Left cardiac atrium (tissue), 4 donors: ENCODE data around the gene OR2H1. TPM values are rescaled to one million over a fixed set of nuclear protein-coding genes. Genes with fewer than 3 reads are reported as not detected.
"Not testable (repeated sequence)": the region's sequence is repeated elsewhere in the genome, so short reads cannot be mapped to it uniquely, and the experiment has no call there.

Experiments
- ATAC-seq, 2 donors: fragments of 200-7000 bp; cut with Tn5 transposase; one replicate each; pipeline ENCODE4 v1.9.1; 2020; ENCODE audit warnings: mild to moderate bottlenecking in 2 of 2, moderate library complexity in 2 of 2
- DNase-seq: peaks from one replicate; pipeline ENCODE4 v3.0.0-alpha.2; 2020
- intact Hi-C, 2 donors: fragments of 100-400 bp; cut with DNase I; formaldehyde crosslinking; loops; one replicate each; pipeline versions ENCODE4 v1.14.1 to v1.15.1; 2022 to 2023
- long read RNA-seq: library from polyadenylated mRNA; unstranded; transcript quantifications from one replicate; pipeline ENCODE4 v2.0.0, GENCODE V29; 2021
- total RNA-seq, 2 donors: library from RNA; stranded (reverse); fragmentation: NEBNext Ultra II Directional; extraction: Animal tissue kit (Norgen Biotek cat#: 25700); gene quantifications; one replicate each; pipeline ENCODE4 v1.2.1, GENCODE V29; 2021
- donor health status: DM: no; HTN: yes; CAD: no.
- donor health status: DM: no; HTN: yes; CAD: no; lungs with severe emphysema.
- donor health status: DM: yes; HTN: yes; CAD: no.
- donor health status: Dilated cardiomyopathy.

OR2H1 gene
- total RNA-seq, result not detected
- long read RNA-seq, result 0 reads

DNA sequence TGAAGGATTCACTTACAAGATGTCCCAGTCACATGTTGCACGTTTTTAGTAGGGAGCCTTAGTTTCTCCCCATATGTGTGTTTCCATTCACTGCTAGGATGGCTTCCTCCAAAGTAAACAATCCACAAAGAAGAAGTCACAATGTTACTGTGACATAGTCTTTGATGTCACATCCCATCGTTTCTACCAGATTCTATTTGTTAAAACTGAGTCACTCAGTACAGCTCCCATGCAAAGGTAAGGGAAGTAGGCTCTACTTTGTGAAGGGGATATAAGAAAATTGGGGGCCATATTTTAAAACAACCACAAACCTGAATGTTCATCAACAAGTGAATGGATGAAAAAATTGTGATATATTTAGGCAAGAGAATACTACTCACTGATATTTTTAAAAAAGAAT lies at the start of gene OR2H1, which contains the start of gene OR11A1:
Gene OR2H1 (plus strand): TSS at position 185 of the 400 bp plus-strand sequence. CDS start 4,615 bp downstream, outside the sequence.
Gene OR11A1 (minus strand): TSS at position 101 of the 400 bp plus-strand sequence. CDS start 29,430 bp downstream, outside the sequence.
- intact Hi-C loops, result no loop called here
- no peak for ATAC-seq

DNA sequence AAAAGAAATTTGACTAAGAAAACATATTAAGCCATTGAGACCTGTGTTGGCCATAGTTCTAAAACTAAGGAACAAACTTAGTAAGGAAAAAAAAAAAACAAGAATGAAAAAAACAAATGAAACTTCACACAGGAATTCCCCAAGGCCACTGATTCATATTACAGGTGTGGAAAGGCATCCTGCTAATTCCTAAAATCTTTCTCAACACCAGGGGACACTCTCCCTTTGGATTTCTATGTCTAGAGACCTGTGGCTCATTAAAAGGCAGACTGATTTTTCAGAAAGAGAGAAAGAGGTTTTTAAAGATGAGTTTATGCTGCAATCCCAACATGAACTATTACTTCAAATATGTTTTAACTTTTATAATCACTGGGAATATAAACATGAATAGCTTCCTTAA lies 42.4 kb upstream of the OR2H1 start, which contains the start of gene OR12D1:
Gene OR12D1 (plus strand): TSS at position 341 of the 400 bp plus-strand sequence.
- intact Hi-C loops, result no loop called here
- ATAC-seq, result no peak
- no peak for DNase-seq

More for the DNA sequence above, at the start of gene OR2H1, which contains the start of gene OR11A1:
- no peak for DNase-seq

DNA sequence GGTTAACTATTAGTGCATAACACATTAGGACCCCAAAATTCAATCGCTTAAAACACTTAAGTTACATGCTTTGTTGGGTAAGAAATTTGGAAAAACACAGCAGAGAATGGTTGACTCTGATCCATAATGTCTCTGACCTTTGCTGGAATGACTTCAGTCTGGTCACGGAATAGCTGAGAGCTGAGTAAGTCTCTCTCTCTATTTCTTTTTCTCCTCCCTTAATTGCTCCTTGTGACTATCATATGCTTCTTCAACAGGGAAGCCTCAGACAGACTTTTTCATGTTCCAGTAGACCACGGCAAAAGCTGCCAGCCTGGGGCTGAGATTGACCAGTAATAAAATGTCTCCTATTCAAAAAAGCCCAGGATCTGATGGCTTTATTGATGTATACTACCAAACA lies 37.4 kb upstream of the OR2H1 start:
- no peak for DNase-seq
- no peak for ATAC-seq
- intact Hi-C loops, result no loop called here

DNA sequence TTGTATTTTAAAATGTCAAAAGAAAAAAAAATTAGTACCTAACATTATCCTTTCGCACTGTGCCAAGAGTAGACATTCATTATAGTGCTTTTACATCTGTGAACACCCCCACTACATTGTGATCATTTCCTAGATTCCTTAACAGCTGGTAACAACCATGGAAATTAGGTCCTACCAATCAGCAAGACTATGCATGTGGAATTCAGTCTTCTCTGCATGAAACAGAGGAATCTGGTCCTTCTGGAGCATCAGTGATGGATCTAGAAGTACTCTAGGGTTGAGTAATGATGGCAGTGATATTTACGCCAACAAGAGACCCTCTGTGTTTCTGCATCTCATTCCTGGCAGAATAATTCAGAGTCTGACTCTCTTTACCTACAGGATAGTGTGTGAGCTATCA lies 32.8 kb upstream of the OR2H1 start:
- DNase-seq, result no peak
- intact Hi-C loops, result no loop called here

DNA sequence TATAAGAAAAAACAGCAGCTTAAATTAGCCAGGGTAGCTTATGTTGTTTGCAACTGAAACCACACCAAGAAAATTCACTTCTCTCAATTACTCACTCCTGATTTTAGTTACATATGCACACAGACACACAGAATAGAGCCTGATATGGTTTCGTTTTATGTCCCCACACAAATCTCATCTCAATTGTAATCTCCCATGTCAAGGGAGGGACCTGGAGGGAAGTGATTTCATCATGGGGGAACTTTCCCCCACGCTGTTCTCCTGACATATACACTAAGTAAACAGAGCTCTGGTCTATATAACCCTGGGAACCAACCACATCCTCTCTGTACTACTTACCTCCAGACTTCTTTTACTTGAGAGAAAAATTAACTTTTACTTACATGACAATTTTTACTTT lies 32.4 kb upstream of the OR2H1 start:
- no peak for ATAC-seq
- intact Hi-C loops, result no loop called here

More for the DNA sequence above, 32.8 kb upstream of the OR2H1 start:
- no peak for ATAC-seq

DNA sequence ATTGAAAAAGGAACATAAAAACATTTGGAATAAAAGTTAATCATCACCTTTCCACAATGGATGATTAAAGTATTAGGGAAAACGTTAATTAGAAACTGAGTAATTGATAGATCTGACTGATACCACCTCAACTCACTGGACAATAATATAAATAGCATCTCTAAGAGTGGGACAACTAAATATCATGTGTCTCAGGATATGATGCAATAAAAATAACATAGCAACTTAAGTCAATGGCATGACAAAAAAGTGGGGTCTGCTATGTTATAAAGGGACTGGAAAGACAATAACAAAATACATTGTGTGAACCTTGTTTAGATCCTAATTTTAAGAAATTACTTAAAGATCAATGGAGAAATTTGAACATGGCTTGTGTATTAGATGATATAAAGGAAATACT lies 31.9 kb upstream of the OR2H1 start:
- ATAC-seq, result no peak
- DNase-seq, result no peak
- intact Hi-C loops, result no loop called here

More for the DNA sequence above, 32.4 kb upstream of the OR2H1 start:
- DNase-seq, result no peak

DNA sequence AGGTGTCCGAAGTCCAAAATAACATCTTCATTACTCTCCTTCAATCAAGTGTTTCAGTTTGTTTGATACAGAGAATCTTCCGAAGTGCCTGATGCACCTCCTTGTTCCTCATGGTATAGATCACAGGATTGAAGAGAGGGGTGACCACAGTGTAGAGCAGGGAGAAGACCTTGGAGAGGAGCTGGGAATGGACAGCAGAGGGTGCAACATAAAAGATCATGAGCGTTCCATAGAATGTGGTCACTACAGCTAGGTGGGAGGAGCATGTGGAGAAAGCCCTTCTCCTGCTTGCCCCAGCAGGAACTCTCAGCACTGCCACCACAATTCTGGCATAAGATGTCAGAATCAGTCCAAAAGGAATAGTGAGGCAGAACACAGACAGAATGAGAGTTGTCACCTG lies 30.3 kb upstream of the OR2H1 start:
- no peak for ATAC-seq
- intact Hi-C loops, result no loop called here
- DNase-seq, result no peak

DNA sequence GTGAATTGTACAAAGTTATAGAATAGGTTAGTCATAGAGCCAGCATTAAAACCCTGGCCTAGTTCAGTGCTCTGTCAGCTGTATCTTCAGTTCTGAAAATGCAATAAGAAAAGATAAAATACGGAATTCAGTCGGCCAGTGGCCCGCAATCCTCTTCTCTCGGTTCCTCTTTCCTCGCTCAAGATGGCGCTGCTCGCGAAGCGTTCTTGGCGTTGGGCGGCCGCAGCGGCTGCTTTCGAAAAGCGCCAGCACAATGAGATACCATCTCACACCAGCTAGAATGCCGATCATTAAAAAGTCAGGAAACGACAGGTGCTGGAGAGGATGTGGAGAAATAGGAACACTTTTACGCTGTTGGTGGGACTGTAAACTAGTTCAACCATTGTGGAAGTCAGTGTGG lies 20.2 kb upstream of the OR2H1 start:
- intact Hi-C loops, DNase-seq, ATAC-seq: not testable (repeated sequence)

DNA sequence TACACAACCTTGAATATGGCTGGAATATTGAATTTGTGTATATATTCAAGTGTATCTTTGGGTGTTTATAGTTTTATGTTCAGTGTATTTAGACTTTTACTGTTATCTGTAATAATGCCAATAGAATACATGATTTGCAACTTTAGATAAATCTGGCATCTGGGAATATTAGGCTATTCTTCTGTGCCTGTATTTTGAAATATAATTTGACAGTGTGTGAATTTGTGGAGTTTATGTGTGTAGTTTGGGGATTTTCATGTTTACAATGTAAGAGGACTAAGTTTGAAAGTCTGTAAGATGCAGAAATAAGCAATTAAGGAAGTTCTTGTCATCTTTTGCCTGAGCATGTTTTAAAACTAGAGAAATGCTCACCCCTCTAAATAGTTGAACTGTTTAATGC lies 17.9 kb upstream of the OR2H1 start, which contains the start of gene OR10C1:
Gene OR10C1 (plus strand): TSS at position 301 of the 400 bp plus-strand sequence. CDS start 710 bp downstream, outside the sequence.
- intact Hi-C loops, result no loop called here
- no peak for DNase-seq
- no peak for ATAC-seq

DNA sequence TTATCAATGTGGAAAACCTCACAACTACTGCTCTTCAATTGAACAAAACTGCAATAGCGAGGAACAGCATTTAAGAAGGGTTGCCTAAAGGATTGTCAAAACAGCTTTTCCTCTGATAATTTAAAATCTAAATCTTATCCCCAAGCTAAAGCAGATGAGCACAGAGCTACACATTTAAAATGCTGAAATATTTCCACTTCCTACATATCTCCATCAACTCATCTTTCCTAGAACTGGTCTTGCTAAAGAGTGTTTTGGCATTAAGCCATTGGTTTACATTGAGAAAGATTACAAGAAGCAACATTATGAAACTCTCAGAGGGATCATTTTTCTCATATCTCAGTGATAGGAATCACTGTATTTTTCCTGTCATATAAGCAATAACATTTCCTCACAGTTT lies 14.2 kb upstream of the OR2H1 start:
- DNase-seq (no peak), ATAC-seq (no peak)
- intact Hi-C loops, result no loop called here

DNA sequence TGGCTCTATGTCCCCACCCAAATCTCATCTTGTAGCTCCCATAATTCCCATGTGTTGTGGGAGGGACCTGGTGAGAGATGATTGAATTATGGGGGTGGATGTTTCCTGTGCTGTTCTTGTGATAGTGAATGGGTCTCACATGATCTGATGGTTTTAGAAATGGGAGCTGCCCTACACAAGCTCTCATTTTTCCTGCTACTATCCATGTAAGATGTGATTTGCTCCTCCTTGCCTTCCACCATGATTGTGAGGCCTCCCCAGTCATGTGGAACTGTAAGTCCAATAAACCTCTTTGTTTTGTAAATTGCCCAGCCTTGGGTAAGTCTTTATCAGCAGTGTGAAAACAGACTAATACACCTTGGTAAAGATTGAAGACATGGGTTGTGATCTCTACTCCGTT lies 12.9 kb upstream of the OR2H1 start:
- ATAC-seq, intact Hi-C loops, DNase-seq: not testable (repeated sequence)

DNA sequence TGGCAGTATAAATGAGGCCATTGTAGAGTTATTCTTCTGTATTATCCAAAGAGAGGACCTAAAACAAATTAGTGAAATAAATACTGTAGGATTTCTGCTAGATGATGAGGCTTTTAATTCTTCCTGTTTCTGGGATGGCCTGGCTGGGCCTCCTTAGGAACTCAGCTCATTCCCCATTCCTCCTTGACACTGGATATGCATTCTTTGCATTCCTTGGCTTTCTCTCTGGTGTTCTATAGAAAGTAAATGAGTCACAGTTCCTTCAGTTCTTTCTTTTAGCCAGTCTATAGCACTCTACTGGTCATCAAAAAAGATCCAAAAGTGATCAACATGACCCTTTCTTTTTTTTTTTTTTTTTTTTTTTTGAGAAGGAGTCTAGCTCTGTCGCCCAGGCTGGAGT lies 9.3 kb upstream of the OR2H1 start:
- ATAC-seq (no peak), DNase-seq (no peak)
- intact Hi-C loops, result no loop called here

DNA sequence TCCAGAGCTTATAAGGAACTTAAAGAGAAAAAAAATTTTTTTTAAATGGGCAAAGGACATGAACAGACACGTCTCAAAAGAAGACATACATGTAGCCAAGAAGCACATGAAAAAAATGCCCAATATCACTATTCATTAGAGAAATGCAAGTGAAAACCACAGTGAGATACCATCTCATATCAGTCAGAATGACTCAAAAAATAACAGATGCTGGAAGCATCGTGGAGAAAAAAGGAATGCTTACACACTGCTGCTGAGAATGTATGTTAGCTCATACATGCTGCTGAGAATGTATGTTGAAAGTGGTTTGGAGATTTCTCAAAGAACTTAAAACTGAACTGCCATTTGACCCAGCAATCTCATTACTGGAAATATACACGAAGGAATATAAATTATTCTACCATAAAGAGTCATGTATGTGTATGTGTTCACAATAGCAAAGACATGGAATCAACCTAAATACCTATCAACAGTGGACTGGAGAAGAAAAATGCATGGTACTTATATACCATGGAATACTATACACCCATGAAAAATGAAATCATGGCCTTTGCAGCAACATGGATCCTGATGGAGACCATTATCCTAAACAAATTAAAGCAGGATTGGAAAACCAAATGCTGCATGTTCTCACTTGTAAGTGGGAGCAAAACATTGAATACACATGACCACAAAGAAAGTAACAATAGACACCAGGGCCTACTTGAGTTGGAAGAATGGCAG lies 5.3 kb upstream of the OR2H1 start:
- intact Hi-C loops, result no loop called here
- ATAC-seq (no peak), DNase-seq (no peak)

DNA sequence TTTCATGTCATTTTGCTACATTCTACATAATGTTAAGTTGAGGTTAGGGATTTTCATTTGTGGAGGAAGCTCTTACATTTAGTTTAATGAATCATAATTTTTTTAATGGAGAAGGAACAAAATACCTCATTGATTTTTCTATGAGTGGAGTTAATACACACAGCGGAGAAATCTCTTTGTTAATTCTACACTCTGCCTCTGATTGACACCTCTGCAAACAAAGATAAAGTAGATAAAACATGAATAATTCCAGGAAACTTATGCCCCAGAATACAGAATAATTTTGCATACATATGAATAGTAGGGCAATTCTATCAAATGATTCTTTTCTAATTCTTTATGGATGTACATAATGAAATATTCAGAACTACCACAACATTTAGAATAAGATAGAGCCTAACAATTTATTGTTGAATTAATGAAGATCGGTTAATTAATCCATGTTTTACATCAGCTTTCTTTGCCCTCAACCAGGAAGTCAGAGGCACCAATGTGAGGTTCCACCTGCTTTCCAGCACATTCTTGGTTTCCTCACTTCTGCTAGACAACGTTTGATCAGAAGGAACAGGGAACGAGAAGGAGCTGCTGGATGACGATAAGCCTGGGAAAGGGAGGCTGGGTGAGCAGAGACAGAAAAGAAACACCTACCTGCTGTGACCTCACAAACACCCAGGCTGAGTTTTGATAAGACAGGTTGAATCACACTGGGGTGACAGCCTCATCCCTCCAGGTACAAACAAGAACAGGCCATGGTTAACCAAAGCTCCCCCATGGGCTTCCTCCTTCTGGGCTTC lies 4.3 kb downstream of the OR2H1 start:
- DNase-seq (no peak), ATAC-seq (no peak)
- intact Hi-C loops, result no loop called here

DNA sequence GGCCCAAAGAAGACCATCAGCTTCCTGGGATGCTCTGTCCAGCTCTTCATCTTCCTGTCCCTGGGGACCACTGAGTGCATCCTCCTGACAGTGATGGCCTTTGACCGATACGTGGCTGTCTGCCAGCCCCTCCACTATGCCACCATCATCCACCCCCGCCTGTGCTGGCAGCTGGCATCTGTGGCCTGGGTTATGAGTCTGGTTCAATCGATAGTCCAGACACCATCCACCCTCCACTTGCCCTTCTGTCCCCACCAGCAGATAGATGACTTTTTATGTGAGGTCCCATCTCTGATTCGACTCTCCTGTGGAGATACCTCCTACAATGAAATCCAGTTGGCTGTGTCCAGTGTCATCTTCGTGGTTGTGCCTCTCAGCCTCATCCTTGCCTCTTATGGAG lies 5.1 kb downstream of the OR2H1 start:
- DNase-seq, result no peak
- intact Hi-C loops, result no loop called here
- ATAC-seq, result no peak

DNA sequence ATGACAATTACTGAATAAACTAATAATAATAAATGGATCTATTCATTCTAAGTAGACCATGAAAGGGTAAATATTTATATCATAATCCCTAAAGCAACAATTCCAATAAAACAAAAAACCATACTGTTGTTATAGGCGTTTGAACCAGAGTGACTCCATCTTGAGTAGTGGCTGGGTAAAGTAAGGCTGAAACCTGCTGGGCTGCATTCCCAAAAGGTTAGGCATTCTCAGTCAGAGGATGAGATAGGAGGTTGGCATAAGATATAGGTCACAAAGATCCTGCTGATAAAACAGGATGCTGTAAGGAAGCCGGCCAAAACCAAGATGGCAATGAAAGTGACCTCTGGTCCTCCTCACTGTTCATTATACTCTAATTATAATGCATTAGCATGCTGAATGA lies 8.3 kb downstream of the OR2H1 start:
- intact Hi-C loops, result no loop called here
- no peak for ATAC-seq
- DNase-seq, result no peak

DNA sequence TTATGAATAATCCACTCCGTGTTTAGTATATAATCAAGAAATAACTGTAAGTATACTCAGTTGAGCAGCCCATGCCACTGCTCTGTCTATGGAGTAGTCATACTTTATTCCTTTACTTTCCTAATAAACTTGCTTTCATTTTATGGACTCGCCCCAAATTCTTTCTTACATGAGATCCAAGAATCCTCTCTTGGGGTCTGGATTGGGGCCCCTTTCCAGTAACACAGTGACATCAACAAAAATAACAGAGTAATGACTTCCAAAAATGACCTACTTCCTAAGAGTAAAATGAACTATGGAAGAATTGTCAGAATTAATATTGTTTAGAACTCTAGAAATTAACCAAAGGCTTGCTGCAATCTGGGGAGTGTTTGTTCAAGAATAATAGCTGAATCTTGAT lies 8.8 kb downstream of the OR2H1 start:
- no peak for DNase-seq
- intact Hi-C loops, result no loop called here
- no peak for ATAC-seq

DNA sequence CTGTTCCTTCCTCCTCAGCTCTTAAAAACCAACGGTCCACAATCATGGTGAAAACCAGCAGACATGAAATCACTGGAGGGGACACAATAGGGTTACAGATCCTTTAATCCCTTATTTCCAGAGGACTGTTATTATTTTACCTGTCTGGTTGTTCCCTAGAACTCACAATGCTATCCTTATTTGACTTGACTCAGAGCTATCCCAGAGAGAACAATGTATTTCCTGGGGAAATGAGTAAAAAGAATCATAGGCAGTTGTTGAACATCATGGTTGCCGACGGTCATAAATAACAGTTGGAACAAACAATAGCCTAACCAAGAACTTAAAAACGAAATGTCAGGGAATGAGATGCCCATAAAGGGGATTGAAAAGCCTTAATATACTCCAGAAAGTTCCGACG lies 9.3 kb downstream of the OR2H1 start:
- DNase-seq (no peak), ATAC-seq (no peak)
- intact Hi-C loops, result no loop called here

DNA sequence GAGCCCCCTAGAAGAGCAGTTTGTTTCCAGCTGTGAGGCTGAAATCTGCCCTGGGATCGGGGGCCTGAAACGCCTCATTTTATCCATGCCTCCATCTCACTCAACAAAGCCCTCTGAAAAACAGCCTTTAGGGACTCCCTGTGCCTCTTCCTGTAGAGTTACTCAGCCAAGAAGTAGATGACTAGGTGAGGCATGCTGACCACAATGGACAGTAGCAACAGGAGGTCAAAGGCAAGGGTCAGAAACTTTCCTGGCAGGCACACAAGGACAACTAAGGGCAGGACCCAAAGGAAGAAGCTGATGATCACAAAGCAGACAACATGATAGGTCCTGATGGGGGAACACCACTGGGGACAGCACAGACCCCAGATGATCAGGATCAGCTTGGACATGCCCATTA lies 18.0 kb downstream of the OR2H1 start:
- intact Hi-C loops, result no loop called here
- DNase-seq, result no peak
- ATAC-seq, result no peak

DNA sequence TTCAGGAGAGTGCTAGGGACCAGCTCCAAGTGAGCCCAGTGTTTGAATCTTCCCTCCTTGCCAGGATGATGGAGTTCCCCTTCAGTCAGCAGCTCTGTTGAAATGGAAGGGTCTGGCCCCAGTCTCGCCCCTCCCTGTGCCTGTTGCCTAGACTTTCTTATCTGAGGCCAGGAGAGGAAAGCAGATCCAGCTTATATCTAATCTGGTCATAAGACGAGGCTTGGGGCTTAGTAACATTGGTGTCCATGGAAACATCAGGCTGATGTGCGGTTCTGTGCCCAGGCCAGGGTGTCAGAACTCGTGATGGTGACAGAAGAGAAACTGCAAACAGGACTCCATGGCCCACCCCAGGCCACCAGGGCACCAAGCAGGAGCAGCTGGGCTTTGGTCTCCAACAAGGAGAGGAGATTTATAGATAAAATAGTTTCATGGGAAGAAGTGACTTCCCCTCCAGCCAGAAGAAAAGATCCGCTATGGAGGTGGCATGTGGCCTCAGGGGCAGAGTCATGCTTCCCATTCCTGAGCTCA lies 21.0 kb downstream of the OR2H1 start:
- intact Hi-C loops, result no loop called here
- ATAC-seq (no peak), DNase-seq (no peak)
